WTC11 (cell line): Measurements from ENCODE around the gene SPTY2D1.

ENCODE experiments used
- AFF4 ChIP-seq: sonication (generic); formaldehyde crosslinking; IDR thresholded peaks from 2 replicates; pipeline ENCODE4 v1.8.1; 2023; ENCODE audit warnings: mild to moderate bottlenecking, missing genetic modification reagents, borderline replicate concordance
- E2F5 ChIP-seq: sonication (generic); formaldehyde crosslinking; IDR thresholded peaks from 2 replicates; pipeline ENCODE4 v1.8.1; 2022; ENCODE audit warnings: mild to moderate bottlenecking, moderate library complexity, missing genetic modification reagents
- ELF4 ChIP-seq: sonication (generic); formaldehyde crosslinking; IDR thresholded peaks from 2 replicates; pipeline ENCODE4 v1.8.1; 2022; ENCODE audit warnings: low read depth, mild to moderate bottlenecking, moderate library complexity, missing genetic modification reagents
- ESRRA ChIP-seq: sonication (generic); formaldehyde crosslinking; IDR thresholded peaks from 2 replicates; pipeline ENCODE4 v1.8.1; 2022; ENCODE audit warnings: mild to moderate bottlenecking, missing genetic modification reagents, borderline replicate concordance
- FOXP4 ChIP-seq: sonication (generic); formaldehyde crosslinking; IDR thresholded peaks from 2 replicates; pipeline ENCODE4 v1.8.0; 2022; ENCODE audit warnings: mild to moderate bottlenecking, missing genetic modification reagents
- GRHL2 ChIP-seq: fragments of 250-450 bp; sonication (Bioruptor Pico); IDR thresholded peaks from 2 replicates; pipeline ENCODE4 v1.8.0; 2022; ENCODE audit warnings: mild to moderate bottlenecking, moderate library complexity; ENCODE audit not compliant: insufficient replicate concordance, severe bottlenecking
- IRF2 ChIP-seq: sonication (generic); formaldehyde crosslinking; IDR thresholded peaks from 2 replicates; pipeline ENCODE4 v1.8.0; 2022; ENCODE audit warnings: low read depth, missing genetic modification reagents, borderline replicate concordance
- NR3C1 ChIP-seq: sonication (generic); formaldehyde crosslinking; conservative IDR thresholded peaks from 2 replicates; pipeline ENCODE4 v1.8.1; 2023; ENCODE audit warnings: low read depth, mild to moderate bottlenecking, missing genetic modification reagents
- TCF7 ChIP-seq: sonication (generic); formaldehyde crosslinking; IDR thresholded peaks from 2 replicates; pipeline ENCODE4 v1.8.0; 2022; ENCODE audit warnings: mild to moderate bottlenecking, low read depth, missing genetic modification reagents, moderate library complexity
- USF2 ChIP-seq: sonication (generic); formaldehyde crosslinking; IDR thresholded peaks from 2 replicates; pipeline ENCODE4 v1.8.1; 2023; ENCODE audit warnings: mild to moderate bottlenecking, missing genetic modification reagents, moderate library complexity
- TF ChIP-seq, protein P1 (sequence below): fragments of 200-600 bp; IDR thresholded peaks from 2 replicates; pipeline ENCODE4 v1.8.0; 2022; ENCODE audit warnings: antibody characterized with exemption
- TF ChIP-seq, protein P2 (sequence below): fragments of 250-450 bp; sonication (Bioruptor Pico); conservative IDR thresholded peaks from 2 replicates; pipeline ENCODE4 v1.9.0; 2021; ENCODE audit warnings: mild to moderate bottlenecking
- TF ChIP-seq, protein P3 (sequence below): sonication (generic); formaldehyde crosslinking; conservative IDR thresholded peaks from 2 replicates; pipeline ENCODE4 v1.8.1; 2022; ENCODE audit warnings: mild to moderate bottlenecking, missing genetic modification reagents

- TF ChIP-seq IRF2 (CRISPR knock-in tag) (no peak), USF2 (CRISPR knock-in tag) (no peak), ELF4 (no peak), GRHL2 (CRISPR knock-in tag) (no peak), NR3C1 (CRISPR knock-in tag) (no peak), ESRRA (no peak), FOXP4 (CRISPR knock-in tag) (no peak), E2F5 (CRISPR knock-in tag) (no peak), TCF7 (CRISPR knock-in tag) (no peak), AFF4 (no peak)
- TF ChIP-seq, protein P1, sequence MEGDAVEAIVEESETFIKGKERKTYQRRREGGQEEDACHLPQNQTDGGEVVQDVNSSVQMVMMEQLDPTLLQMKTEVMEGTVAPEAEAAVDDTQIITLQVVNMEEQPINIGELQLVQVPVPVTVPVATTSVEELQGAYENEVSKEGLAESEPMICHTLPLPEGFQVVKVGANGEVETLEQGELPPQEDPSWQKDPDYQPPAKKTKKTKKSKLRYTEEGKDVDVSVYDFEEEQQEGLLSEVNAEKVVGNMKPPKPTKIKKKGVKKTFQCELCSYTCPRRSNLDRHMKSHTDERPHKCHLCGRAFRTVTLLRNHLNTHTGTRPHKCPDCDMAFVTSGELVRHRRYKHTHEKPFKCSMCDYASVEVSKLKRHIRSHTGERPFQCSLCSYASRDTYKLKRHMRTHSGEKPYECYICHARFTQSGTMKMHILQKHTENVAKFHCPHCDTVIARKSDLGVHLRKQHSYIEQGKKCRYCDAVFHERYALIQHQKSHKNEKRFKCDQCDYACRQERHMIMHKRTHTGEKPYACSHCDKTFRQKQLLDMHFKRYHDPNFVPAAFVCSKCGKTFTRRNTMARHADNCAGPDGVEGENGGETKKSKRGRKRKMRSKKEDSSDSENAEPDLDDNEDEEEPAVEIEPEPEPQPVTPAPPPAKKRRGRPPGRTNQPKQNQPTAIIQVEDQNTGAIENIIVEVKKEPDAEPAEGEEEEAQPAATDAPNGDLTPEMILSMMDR: no peak
- TF ChIP-seq, protein P2, sequence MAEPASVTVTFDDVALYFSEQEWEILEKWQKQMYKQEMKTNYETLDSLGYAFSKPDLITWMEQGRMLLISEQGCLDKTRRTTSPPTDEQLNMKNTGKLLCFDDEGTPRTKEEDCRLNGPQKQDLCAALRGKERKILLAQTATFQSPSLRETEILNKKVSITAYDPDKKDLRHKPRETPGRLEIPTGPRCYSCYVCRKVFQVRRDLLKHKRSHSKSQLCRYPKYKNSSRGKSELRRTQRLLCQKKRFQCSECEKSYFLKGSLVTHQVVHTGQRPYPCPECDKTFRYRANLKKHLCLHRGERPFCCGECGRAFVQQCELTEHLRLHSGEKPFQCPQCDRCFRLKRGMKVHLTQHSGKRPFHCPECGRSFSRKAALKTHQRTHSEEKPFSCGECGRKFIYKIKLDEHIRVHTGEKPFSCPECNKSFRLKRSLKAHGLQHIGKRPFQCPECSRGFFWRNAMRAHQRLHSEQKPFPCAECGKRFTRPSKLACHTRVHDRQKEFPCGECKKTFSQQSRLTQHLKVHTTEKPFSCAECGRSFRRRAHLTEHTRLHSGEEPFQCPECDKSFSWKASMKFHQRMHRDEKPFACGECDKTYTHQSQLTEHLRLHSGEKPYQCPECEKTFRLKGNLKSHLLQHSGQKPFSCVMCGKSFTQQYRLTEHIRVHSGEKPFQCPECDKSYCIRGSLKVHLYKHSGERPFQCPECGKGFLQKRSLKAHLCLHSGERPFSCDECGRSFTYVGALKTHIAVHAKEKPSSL (CRISPR knock-in tag): no peak
- TF ChIP-seq, protein P3, sequence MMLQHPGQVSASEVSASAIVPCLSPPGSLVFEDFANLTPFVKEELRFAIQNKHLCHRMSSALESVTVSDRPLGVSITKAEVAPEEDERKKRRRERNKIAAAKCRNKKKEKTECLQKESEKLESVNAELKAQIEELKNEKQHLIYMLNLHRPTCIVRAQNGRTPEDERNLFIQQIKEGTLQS (CRISPR knock-in tag): no peak
These were observed 42.7 kb upstream of the SPTY2D1 start for GRCh38 chr11:18676803-18677202.
